Activated CD4-positive, CD25-positive, alpha-beta regulatory T cell (primary cell): Measurements from ENCODE around the gene NOBOX.
"Not testable (repeated sequence)": the region's sequence is repeated elsewhere in the genome, so short reads cannot be mapped to it uniquely, and the experiment has no call there.

ENCODE experiments used
- DNase-seq, 4 experiments: peaks; one replicate each; lab custom pipeline; 2025; lab: John Stamatoyannopoulos, UW

Gene NOBOX

DNA sequence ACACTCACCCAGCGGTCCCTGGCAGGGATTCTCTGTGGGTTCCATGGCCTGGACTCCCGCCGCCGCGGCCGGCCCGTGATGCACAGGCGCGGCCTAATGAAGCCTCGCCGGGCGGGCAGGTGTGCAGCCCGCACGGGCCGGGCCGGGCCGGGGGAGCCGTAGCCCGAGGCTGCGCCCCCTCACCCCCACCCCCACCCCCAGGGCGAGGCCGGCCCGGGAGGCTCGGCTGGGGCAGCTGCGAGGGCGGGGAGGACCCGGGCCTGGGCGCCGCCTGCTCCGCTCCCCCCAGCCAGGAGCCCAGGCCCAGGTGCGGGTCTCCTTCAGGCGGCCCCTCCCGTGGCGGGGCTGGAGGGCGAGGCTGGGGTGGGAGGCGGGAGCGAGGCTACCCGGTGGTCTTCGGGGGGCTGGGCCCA is at the start of gene NOBOX:
Gene NOBOX (minus strand): TSS at position 45 of the 413 bp plus-strand sequence.
- DNase-seq, result no peak

GRCh38 chr7:144452064-144452463 is 48.6 kb upstream of the NOBOX start:
- no peak for DNase-seq

- DNase-seq, result no peak
Observed at GRCh38 chr7:144445590-144445989, 42.1 kb upstream of the NOBOX start.

DNA sequence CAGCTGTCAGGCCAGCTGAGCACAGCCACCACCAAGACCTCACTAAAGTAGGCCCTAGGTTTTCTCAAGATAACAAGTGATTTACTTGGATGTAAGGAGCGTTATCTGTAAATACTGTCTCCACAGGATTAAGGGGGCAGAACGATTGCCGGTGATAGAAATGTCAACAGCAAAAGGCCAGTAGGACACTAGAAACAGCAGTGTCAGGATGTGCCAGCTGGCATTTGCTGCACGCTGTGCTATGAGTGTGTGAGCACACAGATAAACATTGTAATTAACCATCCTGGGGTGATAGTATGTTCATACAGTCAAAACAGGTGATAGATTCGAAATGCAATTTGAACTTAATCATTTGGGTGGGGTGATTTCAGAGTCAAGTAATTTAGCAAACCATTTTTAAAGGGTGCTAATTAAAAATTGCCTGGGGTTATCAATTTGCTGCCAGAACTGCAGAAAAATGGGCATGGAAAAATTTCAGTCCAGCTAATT is 36.3 kb upstream of the NOBOX start:
- no peak for DNase-seq

DNA sequence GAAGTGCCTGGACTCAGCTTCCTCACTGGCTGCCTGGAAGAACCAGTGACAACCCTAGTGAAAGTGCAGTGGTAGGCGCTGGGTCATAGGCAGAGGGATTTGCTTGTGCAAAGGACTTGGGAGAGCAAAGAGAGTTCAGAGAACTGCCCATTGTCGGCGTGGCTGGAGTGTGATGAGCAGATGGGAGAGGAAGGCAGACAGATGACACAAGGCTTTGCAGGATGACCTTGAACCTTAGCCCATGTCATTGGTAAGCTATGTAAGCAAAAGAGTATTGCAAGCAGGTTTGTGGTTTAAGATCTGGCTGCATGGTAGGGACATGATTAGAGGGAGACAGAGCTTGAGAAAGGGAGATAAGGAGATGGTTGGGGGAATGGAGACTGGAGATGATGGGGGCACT is 35.3 kb upstream of the NOBOX start:
- DNase-seq, result no peak

- peak in 1 of 4 experiments; percentile 5 for DNase-seq
Observed at GRCh38 chr7:144437370-144438191, 34.1 kb upstream of the NOBOX start.

- no peak for DNase-seq
Observed at GRCh38 chr7:144436500-144436899, 33.0 kb upstream of the NOBOX start.

- no peak for DNase-seq
Observed at GRCh38 chr7:144428431-144428830, 24.9 kb upstream of the NOBOX start.

DNA sequence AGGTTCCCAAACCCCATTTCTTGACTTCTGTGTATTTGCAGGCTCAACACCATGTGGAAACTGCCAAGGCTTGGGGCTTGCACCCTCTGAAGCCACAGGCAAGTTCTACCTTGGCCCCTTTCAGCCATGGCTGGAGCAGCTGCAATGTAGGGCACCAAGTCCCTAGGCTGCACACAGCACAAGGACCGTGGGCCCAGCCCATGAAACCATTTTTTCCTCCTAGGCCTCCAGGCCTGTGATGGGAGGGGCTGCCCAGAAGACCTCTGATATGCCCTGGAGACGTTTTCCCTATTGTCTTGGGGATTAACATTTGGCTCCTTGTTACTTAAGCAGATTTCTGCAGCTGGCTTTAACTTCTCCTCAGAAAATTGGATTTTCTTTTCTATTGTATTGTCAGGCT is 24.0 kb upstream of the NOBOX start:
- DNase-seq, result not testable (repeated sequence)

- not testable (repeated sequence) for DNase-seq
Observed at GRCh38 chr7:144418931-144419330, 15.4 kb upstream of the NOBOX start.

DNA sequence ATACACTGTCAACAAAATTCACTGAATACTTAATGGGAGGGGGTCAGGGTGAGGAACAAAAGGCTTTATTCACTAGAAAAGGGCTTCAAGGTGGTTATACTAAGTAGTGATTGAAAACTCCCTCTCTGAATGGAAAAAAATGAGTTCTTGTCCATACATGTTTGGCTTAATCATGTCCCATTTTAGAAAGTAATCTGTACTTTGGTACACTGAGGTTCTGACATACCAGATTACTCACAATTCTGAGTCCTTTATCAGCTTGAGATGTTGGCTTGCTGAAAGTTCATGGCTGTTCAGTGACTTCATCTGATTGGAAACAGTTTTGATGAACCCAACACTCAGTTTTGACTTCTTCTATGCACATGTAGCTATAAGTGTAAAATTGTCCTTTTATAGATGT is 12.8 kb upstream of the NOBOX start:
- DNase-seq, result no peak

- no peak for DNase-seq
Observed at GRCh38 chr7:144415858-144416257, 12.4 kb upstream of the NOBOX start.

DNA sequence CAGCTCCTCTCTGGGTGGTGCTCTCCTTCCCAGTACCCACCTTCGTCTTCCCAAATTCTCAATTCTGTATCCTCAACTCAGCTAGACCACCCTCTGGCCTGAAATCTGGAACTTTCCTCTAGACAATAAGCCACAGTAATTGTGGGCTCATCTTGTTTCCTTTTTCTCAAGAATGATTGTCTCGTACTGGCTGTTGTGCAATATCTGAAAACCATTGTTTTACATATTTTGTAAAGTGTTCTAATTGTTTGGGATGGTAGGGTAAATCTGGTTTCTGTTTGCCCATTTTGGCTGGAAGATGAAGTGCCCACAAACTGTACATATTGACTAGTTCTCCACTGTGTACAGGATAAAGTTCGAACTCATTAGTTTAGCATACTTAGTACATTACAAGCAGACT is 11.3 kb upstream of the NOBOX start:
- DNase-seq, result no peak

- no peak for DNase-seq
Observed at GRCh38 chr7:144410441-144410840, 6.9 kb upstream of the NOBOX start.

DNA sequence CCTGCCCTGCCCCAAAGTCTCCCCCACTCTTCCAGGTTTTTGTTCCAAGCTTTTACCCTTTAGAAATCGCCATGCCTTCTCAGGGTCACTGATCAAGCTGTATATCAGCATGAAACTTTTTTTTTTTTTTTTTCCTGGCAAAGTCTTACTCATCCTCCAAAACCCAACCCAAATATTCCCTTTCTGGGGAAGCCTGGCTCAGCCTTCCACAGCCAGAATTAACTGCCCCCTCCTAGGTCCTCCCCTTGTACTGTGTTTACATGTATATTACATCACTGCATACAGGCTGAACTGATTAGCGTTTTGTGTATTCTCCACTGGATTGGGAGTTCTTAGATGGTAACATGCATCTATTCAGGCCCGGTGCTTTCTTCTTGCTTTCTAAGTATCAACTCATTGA is 4.6 kb upstream of the NOBOX start:
- no peak for DNase-seq

DNA sequence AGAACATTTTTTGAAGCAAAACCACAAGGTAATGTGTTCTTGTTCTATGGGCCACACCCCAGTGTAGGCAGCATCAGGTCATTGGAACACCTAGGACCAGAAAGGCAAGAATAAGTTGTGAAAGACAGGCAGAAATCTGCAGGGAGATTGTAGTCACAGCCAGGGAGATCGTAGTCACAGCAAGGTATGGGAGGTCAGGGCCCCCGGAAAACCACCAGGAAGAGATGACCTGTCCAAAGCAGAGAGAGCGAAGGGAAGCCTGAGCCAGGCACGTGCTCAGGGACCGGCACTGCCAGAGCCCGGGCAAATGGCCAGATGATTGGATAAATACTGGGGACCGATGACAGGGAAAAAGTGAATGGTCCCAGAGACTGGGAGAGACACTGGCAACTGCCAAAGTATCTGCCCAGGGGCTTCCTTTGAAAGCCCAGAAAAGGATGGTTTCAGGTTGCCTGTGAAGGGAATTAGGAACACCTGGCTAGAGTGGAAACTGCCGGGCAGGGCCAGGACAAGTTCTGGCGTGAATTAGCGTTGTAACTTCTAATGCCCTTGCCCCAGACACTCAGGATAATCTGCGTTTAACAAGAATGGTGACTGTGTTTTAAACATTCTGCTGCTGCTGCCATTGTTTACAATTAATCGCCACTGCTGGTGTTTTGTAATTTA is 3.9 kb upstream of the NOBOX start:
- DNase-seq, result no peak

DNA sequence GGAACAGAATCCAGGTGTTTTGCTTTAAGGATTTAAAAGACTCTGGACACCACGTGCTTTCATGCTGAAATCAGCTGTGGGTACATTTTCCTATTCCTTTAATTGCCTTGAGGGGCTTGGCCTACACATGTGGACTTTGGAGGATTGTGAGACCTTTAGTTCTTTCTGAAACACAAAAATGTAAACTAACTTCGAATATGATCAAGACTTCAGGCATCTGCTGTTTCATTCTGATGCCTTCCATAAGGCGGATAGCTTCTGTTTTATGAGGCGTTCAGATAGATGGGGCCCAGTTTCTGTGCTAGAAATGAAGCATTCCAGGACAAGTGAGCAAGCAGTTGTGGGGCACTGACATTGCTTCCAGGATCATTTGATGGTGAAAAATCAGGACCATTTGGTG is 1.5 kb upstream of the NOBOX start:
- DNase-seq, result no peak

- no peak for DNase-seq
Observed at GRCh38 chr7:144403102-144403501, 391 bp downstream of the NOBOX start.

DNA sequence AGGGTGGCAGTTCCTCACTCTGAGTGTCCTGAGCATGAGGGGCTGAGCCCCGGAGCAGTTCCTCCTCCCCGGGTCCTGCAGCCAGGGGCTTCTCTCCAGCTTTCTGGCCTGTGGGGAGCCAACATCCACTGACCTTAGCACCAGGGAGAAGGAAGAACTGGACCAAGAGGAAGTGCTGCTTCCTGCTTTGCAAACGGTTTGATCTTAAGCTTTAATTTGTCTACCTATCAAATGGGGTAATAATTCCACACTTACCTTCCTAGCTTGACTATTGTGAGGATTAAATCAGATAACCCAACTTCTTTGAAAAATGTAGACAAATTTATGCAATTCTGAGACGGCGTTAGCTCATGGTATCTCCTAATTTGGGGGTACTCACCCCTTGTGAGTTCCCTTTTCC is 2.0 kb downstream of the NOBOX start:
- DNase-seq, result no peak

- DNase-seq, result no peak
Observed at GRCh38 chr7:144399946-144400345, 3.5 kb downstream of the NOBOX start.

DNA sequence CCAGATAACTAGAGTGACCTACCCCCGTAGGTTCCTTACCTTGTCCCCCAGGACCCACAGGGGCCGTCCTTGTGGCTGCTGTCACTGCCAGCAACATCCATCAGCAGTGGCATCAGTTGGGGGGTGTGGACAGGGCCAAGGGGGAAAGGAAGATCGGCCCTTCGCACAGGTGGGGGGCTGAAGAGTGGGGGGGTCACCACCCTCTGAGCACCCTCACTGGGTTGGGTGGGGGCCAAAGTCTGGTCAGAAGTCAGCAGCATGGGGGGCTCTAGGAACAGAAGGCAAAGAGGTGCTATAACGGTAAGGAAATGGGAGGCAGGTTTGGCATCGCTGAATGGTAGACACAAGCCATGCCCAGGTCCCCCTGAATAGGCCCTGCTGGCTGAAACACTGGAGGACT is 4.6 kb downstream of the NOBOX start:
- no peak for DNase-seq

GRCh38 chr7:144398291-144398690 is 5.2 kb downstream of the NOBOX start:
- no peak for DNase-seq

GRCh38 chr7:144397086-144397485 is 6.4 kb downstream of the NOBOX start:
- DNase-seq, result no peak
